HG02885 (cell line): ENCODE measurements around the gene NIT1.

Source experiments
- ATAC-seq: cut with Tn5 transposase; IDR thresholded peaks from one replicate; pipeline ENCODE4 v1.9.1; 2021; ENCODE audit warnings: mild to moderate bottlenecking; ENCODE audit not compliant: unreplicated experiment, poor library complexity

The NIT1 gene

GRCh38 chr1:161140755-161141400 is 23.0 kb downstream of the NIT1 start:
- ATAC-seq: no peak

GRCh38 chr1:161145832-161146231 is 27.9 kb downstream of the NIT1 start:
- ATAC-seq: no peak

GRCh38 chr1:161153176-161153575 is 35.3 kb downstream of the NIT1 start:
- peak; percentile 13 for ATAC-seq

- peak; percentile 94 for ATAC-seq
Observed at GRCh38 chr1:161153682-161154337, 35.9 kb downstream of the NIT1 start, which contains the start of gene UFC1. UFC1 (plus strand) TSS chr1:161153978; CDS start chr1:161153998, 20 bp downstream.

- no peak for ATAC-seq
Observed at GRCh38 chr1:161157867-161158266, 40.0 kb downstream of the NIT1 start.

GRCh38 chr1:161158316-161159010 is 40.6 kb downstream of the NIT1 start:
- no peak for ATAC-seq

- ATAC-seq: peak; percentile 90
Observed at GRCh38 chr1:161159087-161159912, 41.4 kb downstream of the NIT1 start, which contains the start of gene USP21. USP21 (plus strand) TSS chr1:161159500; CDS start chr1:161160641, 1,141 bp downstream.

GRCh38 chr1:161159913-161160243 is 42.0 kb downstream of the NIT1 start:
- ATAC-seq: no peak

- no peak for ATAC-seq
Observed at GRCh38 chr1:161160671-161161145, 42.8 kb downstream of the NIT1 start.

GRCh38 chr1:161161652-161162051 is 43.7 kb downstream of the NIT1 start:
- ATAC-seq: no peak

GRCh38 chr1:161162052-161162451 is 44.1 kb downstream of the NIT1 start:
- no peak for ATAC-seq

- no peak for ATAC-seq
Observed at GRCh38 chr1:161162806-161163205, 44.9 kb downstream of the NIT1 start.

- ATAC-seq: no peak
Observed at GRCh38 chr1:161163793-161164192, 45.9 kb downstream of the NIT1 start.

- ATAC-seq: no peak
Observed at GRCh38 chr1:161164901-161165610, 47.2 kb downstream of the NIT1 start.

- ATAC-seq: peak; percentile 93
Observed at GRCh38 chr1:161165742-161166668, 48.1 kb downstream of the NIT1 start, which contains the start of gene PPOX. PPOX (plus strand) TSS chr1:161166426; CDS start chr1:161166848, 422 bp downstream.

- ATAC-seq: no peak
Observed at GRCh38 chr1:161166669-161167548, 49.0 kb downstream of the NIT1 start.

- ATAC-seq: no peak
Observed at GRCh38 chr1:161168906-161169305, 51.0 kb downstream of the NIT1 start.
